Measurements from ENCODE around the gene CALML4. TPM values are rescaled to one million over a fixed set of nuclear protein-coding genes. Genes with fewer than 3 reads are reported as not detected.
"Not testable (repeated sequence)": the region's sequence is repeated elsewhere in the genome, so short reads cannot be mapped to it uniquely, and the experiment has no call there.

Gene CALML4
- total RNA-seq, 1 donor from 2014 or later: 2.2 TPM

- no peak for DNase-seq
Measured at GRCh38 chr15:68224546-68225250, 19.6 kb upstream of the CALML4 start.

GRCh38 chr15:68224108-68224507 lies 19.0 kb upstream of the CALML4 start:
- DNase-seq: no peak

GRCh38 chr15:68223171-68223570 lies 18.0 kb upstream of the CALML4 start:
- DNase-seq: no peak

- not testable (repeated sequence) for DNase-seq
Measured at GRCh38 chr15:68222432-68222743, 17.3 kb upstream of the CALML4 start.

- not testable (repeated sequence) for DNase-seq
Measured at GRCh38 chr15:68221530-68222431, 16.6 kb upstream of the CALML4 start.

GRCh38 chr15:68220967-68221366 lies 15.8 kb upstream of the CALML4 start:
- DNase-seq: no peak

- no peak for DNase-seq
Measured at GRCh38 chr15:68220489-68220888, 15.4 kb upstream of the CALML4 start.

GRCh38 chr15:68218847-68219798 lies 14.0 kb upstream of the CALML4 start:
- no peak for DNase-seq

GRCh38 chr15:68218331-68218730 lies 13.2 kb upstream of the CALML4 start:
- DNase-seq: no peak

- no peak for DNase-seq
Measured at GRCh38 chr15:68217341-68217740, 12.2 kb upstream of the CALML4 start.

- DNase-seq: no peak
Measured at GRCh38 chr15:68214838-68215254, 9.7 kb upstream of the CALML4 start.

GRCh38 chr15:68213991-68214837 lies 9.1 kb upstream of the CALML4 start:
- DNase-seq: no peak

GRCh38 chr15:68213491-68213845 lies 8.3 kb upstream of the CALML4 start:
- not testable (repeated sequence) for DNase-seq

GRCh38 chr15:68211656-68212320 lies 6.7 kb upstream of the CALML4 start:
- no peak for DNase-seq

- DNase-seq: peak; percentile 75
Measured at GRCh38 chr15:68210821-68211655, 5.9 kb upstream of the CALML4 start.

- DNase-seq: no peak
Measured at GRCh38 chr15:68210409-68210756, 5.3 kb upstream of the CALML4 start.

GRCh38 chr15:68209735-68210408 lies 4.7 kb upstream of the CALML4 start:
- DNase-seq: no peak

GRCh38 chr15:68209272-68209671 lies 4.1 kb upstream of the CALML4 start:
- no peak for DNase-seq

- DNase-seq: no peak
Measured at GRCh38 chr15:68208636-68209240, 3.6 kb upstream of the CALML4 start.

Measured in occipital lobe (tissue), 2 donors.